ENCODE measurements around the gene STK11.

DNA sequence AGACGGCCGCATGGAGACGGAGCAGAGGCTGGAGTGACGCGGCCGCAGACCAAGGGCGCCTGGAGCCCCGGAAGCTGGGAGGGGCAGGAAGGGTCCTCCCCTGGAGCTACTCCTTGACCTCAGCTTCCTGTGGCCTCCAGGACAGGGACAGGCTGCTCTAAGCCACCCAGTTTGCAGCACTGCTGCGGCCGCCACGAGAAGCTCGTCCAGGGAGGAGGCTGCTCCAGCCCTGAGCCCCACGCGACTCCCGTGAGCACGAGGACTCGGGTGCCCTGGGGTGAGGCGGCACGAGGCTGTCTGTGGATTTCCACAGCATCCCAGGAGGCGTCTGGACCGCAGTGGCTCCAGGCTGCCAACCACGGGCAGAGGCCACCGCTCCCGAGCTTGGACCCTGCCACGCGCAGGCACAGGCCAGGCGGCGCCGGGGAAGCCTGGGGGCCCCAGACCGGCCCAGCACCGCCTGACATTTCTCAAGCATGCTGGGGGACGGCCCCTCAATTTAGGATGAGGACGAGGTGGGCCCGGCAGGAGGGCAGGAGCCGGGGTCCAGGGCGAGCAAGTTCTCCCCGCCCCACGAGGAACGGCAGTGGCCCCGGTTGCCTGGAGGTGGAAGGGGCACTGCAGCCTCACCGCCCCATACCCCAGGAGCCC, 42.2 kb upstream of the STK11 start:
- no peak for TF ChIP-seq CTCF (IDR thresholded peaks at IDR 0.05)
- TF ChIP-seq POLR2A (IDR thresholded peaks at IDR 0.05) = no peak

Measured in lower leg skin (tissue), 3 donors.